B cell (primary cell): ENCODE results near the gene MDGA2. TPM values are rescaled to one million over a fixed set of nuclear protein-coding genes. Genes with fewer than 3 reads are reported as not detected.

Experiments
- ATAC-seq: fragments of 200-7000 bp; cut with Tn5 transposase; one replicate; pipeline ENCODE4 v1.10.0; 2021; ENCODE audit warnings: low read depth, mild to moderate bottlenecking, moderate number of reproducible peaks, moderate library complexity
- CTCF ChIA-PET: fragments of 350-600 bp; sonication (Branson Sonifier 250); formaldehyde crosslinking; loops from one replicate; lab custom pipeline; 2021; ENCODE audit warnings: antibody characterized with exemption, inconsistent platforms; lab: Charles Lee
- POLR2A ChIA-PET: fragments of 350-600 bp; sonication (Branson Sonifier 250); formaldehyde crosslinking; loops from one replicate; lab custom pipeline; 2021; ENCODE audit warnings: antibody characterized with exemption; lab: Charles Lee
- DNase-seq: peaks from one replicate; pipeline ENCODE4 v3.0.0; 2013
- H2AFZ ChIP-seq: 2 replicates; pipeline ENCODE4 v1.6.1; 2012; ENCODE audit warnings: mild to moderate bottlenecking, low read depth, low read length; ENCODE audit not compliant: insufficient read depth, poor library complexity, severe bottlenecking
- H3K27ac ChIP-seq, 2 donors: 1 replicate in 1 of 2; 2 replicates in 1 of 2; pipeline ENCODE4 v1.5.1; 2012 to 2013; ENCODE audit warnings: low read length in 2 of 2, mild to moderate bottlenecking in 2 of 2, moderate library complexity in 1 of 2
- H3K27me3 ChIP-seq, 4 experiments: fragments of 200-600 bp in 1 of 4; sonication (generic) in 1 of 4; replicated peaks in 1 of 4; 1 replicate in 2 of 4; 2 replicates in 2 of 4; pipeline versions ENCODE4 v1.6.1 to v1.7.0; 2013 to 2016; ENCODE audit warnings: low read length in 3 of 4, mild to moderate bottlenecking in 2 of 4, mixed read lengths in 1 of 4, moderate library complexity in 1 of 4; ENCODE audit not compliant: insufficient read depth in 4 of 4, control insufficient read depth in 3 of 4; ENCODE audit errors: control extremely low read depth in 1 of 4
- H3K36me3 ChIP-seq, 2 experiments: replicated peaks in 1 of 2; 1 replicate in 1 of 2; 2 replicates in 1 of 2; pipeline versions ENCODE4 v1.6.1 to v1.7.1; 2013; ENCODE audit warnings: low read length in 1 of 2; ENCODE audit not compliant: insufficient read depth in 2 of 2, control insufficient read depth in 1 of 2; ENCODE audit errors: control extremely low read depth in 1 of 2, extremely low read depth in 1 of 2
- H3K4me1 ChIP-seq, 2 donors: fragments of 200-600 bp in 1 of 2; sonication (generic) in 1 of 2; 1 replicate in 1 of 2; 2 replicates in 1 of 2; pipeline versions ENCODE4 v1.5.1 to v1.6.1; 2013 to 2017; ENCODE audit warnings: low read length in 2 of 2; ENCODE audit not compliant: control insufficient read depth in 2 of 2, insufficient read depth in 2 of 2
- H3K4me2 ChIP-seq: replicated peaks from 2 replicates; pipeline ENCODE3; 2012; ENCODE audit warnings: mild to moderate bottlenecking, low read depth, low read length; ENCODE audit not compliant: poor library complexity, severe bottlenecking
- H3K4me3 ChIP-seq, 5 experiments: fragments of 200-600 bp in 1 of 5; sonication (generic) in 1 of 5; 1 replicate in 3 of 5; 2 replicates in 2 of 5; pipeline versions ENCODE4 v1.5.1 to v1.7.0; 2011 to 2016; ENCODE audit warnings: low read length in 4 of 5, mild to moderate bottlenecking in 4 of 5, low read depth in 2 of 5, control low read depth in 1 of 5, moderate library complexity in 1 of 5; ENCODE audit not compliant: insufficient read depth in 1 of 5; ENCODE audit errors: control extremely low read depth in 1 of 5, extremely low read depth in 1 of 5
- H3K79me2 ChIP-seq: fragments of 200-600 bp; sonication (generic); one replicate; pipeline ENCODE4 v1.6.0; 2016; ENCODE audit warnings: low read length; ENCODE audit not compliant: control insufficient read depth, insufficient read depth
- H3K9ac ChIP-seq: fragments of 200-600 bp; sonication (generic); 2 replicates; pipeline ENCODE4 v1.6.1; 2017; ENCODE audit warnings: mild to moderate bottlenecking, low read length, moderate library complexity
- H3K9me3 ChIP-seq, 3 donors: one replicate each; pipeline versions ENCODE4 v1.6.1 to v1.7.1; 2013; ENCODE audit warnings: low read length in 2 of 3; ENCODE audit not compliant: control insufficient read depth in 2 of 3, insufficient read depth in 1 of 3; ENCODE audit errors: control extremely low read depth in 1 of 3
- H4K20me1 ChIP-seq: 2 replicates; pipeline ENCODE4 v1.6.0; 2012; ENCODE audit warnings: mild to moderate bottlenecking, low read length; ENCODE audit not compliant: insufficient read depth, control insufficient read depth, poor library complexity, severe bottlenecking
- H3K27ac Mint-ChIP-seq: one replicate; pipeline ENCODE4 v1.8.0; 2021; ENCODE audit warnings: mixed read lengths
- H3K27me3 Mint-ChIP-seq: one replicate; pipeline ENCODE4 v1.8.0; 2021; ENCODE audit warnings: mixed read lengths
- H3K4me1 Mint-ChIP-seq: one replicate; pipeline ENCODE4 v1.8.0; 2021; ENCODE audit warnings: mixed read lengths
- H3K4me3 Mint-ChIP-seq: one replicate; pipeline ENCODE4 v1.8.0; 2021; ENCODE audit warnings: mixed read lengths
- H3K9me3 Mint-ChIP-seq: one replicate; pipeline ENCODE4 v1.8.0; 2022; ENCODE audit warnings: mixed read lengths; ENCODE audit not compliant: insufficient read depth
- EZH2 ChIP-seq: IDR thresholded peaks from 2 replicates; pipeline ENCODE4 v1.6.1; 2012; ENCODE audit warnings: borderline replicate concordance, low read depth, mild to moderate bottlenecking, moderate library complexity, low read length; ENCODE audit not compliant: insufficient read depth, poor library complexity, severe bottlenecking
- WGBS: methylation state at CpG from one replicate; pipeline ENCODE4 v1.1.5; 2013; ENCODE audit warnings: missing lambda C conversion rate; ENCODE audit not compliant: insufficient coverage; 5-methylcytosine and 5-hydroxymethylcytosine counted together
- intact Hi-C: fragments of 100-400 bp; cut with micrococcal nuclease; formaldehyde crosslinking; loops from one replicate; pipeline ENCODE4 v1.10.0; 2022
- polyA plus RNA-seq: library from polyadenylated mRNA; depleted of rRNA; stranded (reverse); fragments of >200 nt; gene quantifications from 2 replicates; pipeline ENCODE4 v1.2.3, GENCODE V29; 2012
- total RNA-seq, 2 donors: library from RNA; stranded (reverse); fragments of 120-200 nt in 1 of 2; gene quantifications; 1 replicate in 1 of 2; 2 replicates in 1 of 2; pipeline versions ENCODE4 v1.2.3 to v1.2.4, GENCODE V29; 2013 to 2022
- TF ChIP-seq, protein P1 (sequence below): fragments of 200-600 bp; IDR thresholded peaks from one replicate; pipeline ENCODE4 v1.8.0; 2022; ENCODE audit warnings: antibody characterized with exemption, mild to moderate bottlenecking

The MDGA2 gene
- total and polyA plus RNA-seq, 2 donors (not counting 1 experiment from before 2014, with no cell fraction given): not detected

- H3K27me3 ChIP-seq: no peaks in the 10 kb centered on the region
- TF ChIP-seq EZH2: no peak
- TF ChIP-seq, protein P1, sequence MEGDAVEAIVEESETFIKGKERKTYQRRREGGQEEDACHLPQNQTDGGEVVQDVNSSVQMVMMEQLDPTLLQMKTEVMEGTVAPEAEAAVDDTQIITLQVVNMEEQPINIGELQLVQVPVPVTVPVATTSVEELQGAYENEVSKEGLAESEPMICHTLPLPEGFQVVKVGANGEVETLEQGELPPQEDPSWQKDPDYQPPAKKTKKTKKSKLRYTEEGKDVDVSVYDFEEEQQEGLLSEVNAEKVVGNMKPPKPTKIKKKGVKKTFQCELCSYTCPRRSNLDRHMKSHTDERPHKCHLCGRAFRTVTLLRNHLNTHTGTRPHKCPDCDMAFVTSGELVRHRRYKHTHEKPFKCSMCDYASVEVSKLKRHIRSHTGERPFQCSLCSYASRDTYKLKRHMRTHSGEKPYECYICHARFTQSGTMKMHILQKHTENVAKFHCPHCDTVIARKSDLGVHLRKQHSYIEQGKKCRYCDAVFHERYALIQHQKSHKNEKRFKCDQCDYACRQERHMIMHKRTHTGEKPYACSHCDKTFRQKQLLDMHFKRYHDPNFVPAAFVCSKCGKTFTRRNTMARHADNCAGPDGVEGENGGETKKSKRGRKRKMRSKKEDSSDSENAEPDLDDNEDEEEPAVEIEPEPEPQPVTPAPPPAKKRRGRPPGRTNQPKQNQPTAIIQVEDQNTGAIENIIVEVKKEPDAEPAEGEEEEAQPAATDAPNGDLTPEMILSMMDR: no peak
- Mint-ChIP-seq H3K9me3 (peaks cover 2% of the 10 kb centered on the region), H3K27ac (no peak overlapping the region), H3K4me3 (no peak overlapping the region), H3K27me3 (no peaks in the 10 kb centered on the region), H3K4me1 (no peaks in the 10 kb centered on the region)
- no peak overlapping the region for H3K9ac ChIP-seq
- no peaks in the 10 kb centered on the region for H4K20me1 ChIP-seq
- H2AFZ ChIP-seq: no peak overlapping the region
- H3K27ac ChIP-seq: no peak overlapping the region
- no peak overlapping the region for H3K4me3 ChIP-seq
- intact Hi-C loops: no loop called here
- H3K4me2 ChIP-seq: no peak overlapping the region
- H3K79me2 ChIP-seq: no peaks in the 10 kb centered on the region
- ChIA-PET CTCF (no interaction called here), POLR2A (no interaction called here)
- ATAC-seq (no peak), DNase-seq (no peak)
- H3K36me3 ChIP-seq: no peaks in the 10 kb centered on the region
- no peaks in the 10 kb centered on the region for H3K4me1 ChIP-seq
- H3K9me3 ChIP-seq: no peaks in the 10 kb centered on the region
- no CpG with 5 or more reads among the region's 1 CpG for WGBS
Observed at GRCh38 chr14:47085678-47086077, 589.7 kb downstream of the MDGA2 start.

- H3K79me2 ChIP-seq: no peaks in the 10 kb centered on the region
- no peak overlapping the region for H3K4me3 ChIP-seq
- no CpG with 5 or more reads among the region's 1 CpG for WGBS
- H3K9me3 Mint-ChIP-seq: no peaks in the 10 kb centered on the region
- H3K9me3 ChIP-seq: no peaks in the 10 kb centered on the region
- no peaks in the 10 kb centered on the region for H3K36me3 ChIP-seq
- H3K4me1 Mint-ChIP-seq: no peaks in the 10 kb centered on the region
- intact Hi-C loops: no loop called here
- H3K4me2 ChIP-seq: no peak overlapping the region
- no peak overlapping the region for H3K9ac ChIP-seq
- no peaks in the 10 kb centered on the region for H3K4me1 ChIP-seq
- H3K4me3 Mint-ChIP-seq: no peak overlapping the region
- ChIA-PET POLR2A (no interaction called here), CTCF (no interaction called here)
- H2AFZ ChIP-seq: no peak overlapping the region
- no peak for ATAC-seq
- H4K20me1 ChIP-seq: no peaks in the 10 kb centered on the region
- H3K27me3 ChIP-seq: no peaks in the 10 kb centered on the region
- TF ChIP-seq, protein P1: no peak
- TF ChIP-seq EZH2: no peak
- H3K27ac ChIP-seq: no peak overlapping the region
- no peak for DNase-seq
- H3K27me3 Mint-ChIP-seq: no peaks in the 10 kb centered on the region
- no peak overlapping the region for H3K27ac Mint-ChIP-seq
Observed at GRCh38 chr14:47065326-47065725, 610.1 kb downstream of the MDGA2 start.
